Transverse colon (tissue), 4 donors: ENCODE measurements around the gene GAGE10.

Experiments used
- EP300 ChIP-seq: sonication (generic); formaldehyde crosslinking; IDR thresholded peaks from one replicate; pipeline ENCODE4 v1.6.1; 2017; ENCODE audit warnings: antibody characterized with exemption, low read depth
- POLR2AphosphoS5 ChIP-seq, 3 donors: sonication (generic); formaldehyde crosslinking; IDR thresholded peaks; one replicate each; pipeline ENCODE4 v1.6.1; 2016; ENCODE audit warnings: antibody characterized with exemption in 3 of 3
- TF ChIP-seq, protein P1 (sequence below), 5 experiments: fragments of 200-600 bp in 3 of 5; fragments of 450-650 bp in 2 of 5; sonication (generic) in 3 of 5; IDR thresholded peaks; 1 replicate in 2 of 5; 2 replicates in 3 of 5; pipeline ENCODE4 v1.5.1; 2016 to 2017; ENCODE audit warnings: antibody characterized with exemption in 5 of 5, inconsistent platforms in 3 of 5, mild to moderate bottlenecking in 2 of 5, moderate library complexity in 1 of 5

DNA sequence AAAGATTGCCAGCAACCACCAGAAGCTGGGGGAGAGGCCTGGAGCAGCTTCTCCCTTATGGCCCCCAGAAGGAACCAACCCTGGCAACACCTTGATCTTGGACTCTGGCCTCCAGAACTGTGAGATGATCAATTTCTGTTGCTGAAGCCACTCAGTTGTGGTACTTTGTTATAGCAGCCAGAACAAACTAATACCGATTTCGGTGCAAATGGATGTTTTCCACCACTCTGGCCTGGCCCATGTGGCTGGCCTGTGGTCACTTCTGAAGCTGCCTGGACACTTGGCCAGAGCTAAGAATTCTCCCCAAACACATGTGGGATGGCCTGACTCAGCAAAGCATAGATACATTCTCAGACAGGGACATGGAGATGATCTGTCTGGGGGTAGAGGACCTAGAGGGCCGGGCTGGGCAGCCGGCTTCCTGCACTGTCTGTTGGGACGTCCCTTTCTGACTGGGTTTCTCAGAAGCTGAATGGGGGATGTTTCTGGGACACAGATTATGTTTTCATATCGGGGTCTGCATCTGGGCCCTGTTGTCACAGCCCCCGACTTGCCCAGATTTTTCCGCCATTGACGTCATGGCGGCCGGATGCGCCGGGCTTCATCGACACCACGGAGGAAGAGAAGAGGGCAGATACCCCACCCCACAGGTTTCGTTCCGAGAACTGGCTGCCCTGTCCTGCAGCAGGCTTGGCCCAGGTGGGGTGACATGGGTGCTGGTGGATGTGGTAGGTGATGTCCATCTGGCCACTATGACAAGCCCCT, 43.0 kb upstream of the GAGE10 start:
- TF ChIP-seq, protein P1, sequence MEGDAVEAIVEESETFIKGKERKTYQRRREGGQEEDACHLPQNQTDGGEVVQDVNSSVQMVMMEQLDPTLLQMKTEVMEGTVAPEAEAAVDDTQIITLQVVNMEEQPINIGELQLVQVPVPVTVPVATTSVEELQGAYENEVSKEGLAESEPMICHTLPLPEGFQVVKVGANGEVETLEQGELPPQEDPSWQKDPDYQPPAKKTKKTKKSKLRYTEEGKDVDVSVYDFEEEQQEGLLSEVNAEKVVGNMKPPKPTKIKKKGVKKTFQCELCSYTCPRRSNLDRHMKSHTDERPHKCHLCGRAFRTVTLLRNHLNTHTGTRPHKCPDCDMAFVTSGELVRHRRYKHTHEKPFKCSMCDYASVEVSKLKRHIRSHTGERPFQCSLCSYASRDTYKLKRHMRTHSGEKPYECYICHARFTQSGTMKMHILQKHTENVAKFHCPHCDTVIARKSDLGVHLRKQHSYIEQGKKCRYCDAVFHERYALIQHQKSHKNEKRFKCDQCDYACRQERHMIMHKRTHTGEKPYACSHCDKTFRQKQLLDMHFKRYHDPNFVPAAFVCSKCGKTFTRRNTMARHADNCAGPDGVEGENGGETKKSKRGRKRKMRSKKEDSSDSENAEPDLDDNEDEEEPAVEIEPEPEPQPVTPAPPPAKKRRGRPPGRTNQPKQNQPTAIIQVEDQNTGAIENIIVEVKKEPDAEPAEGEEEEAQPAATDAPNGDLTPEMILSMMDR (IDR thresholded peaks at IDR 0.05) = no peak
- no peak for TF ChIP-seq POLR2AphosphoS5 (IDR thresholded peaks at IDR 0.05)
- no peak for TF ChIP-seq EP300
